Right lobe of liver (tissue), 4 donors: Measurements from ENCODE around the gene PPP6R3.

Source experiments
- POLR2A ChIP-seq: fragments of 450-650 bp; IDR thresholded peaks from one replicate; pipeline ENCODE4 v1.6.1; 2017; ENCODE audit warnings: antibody characterized with exemption, mild to moderate bottlenecking
- TF ChIP-seq, protein P1 (sequence below), 4 donors: fragments of 200-600 bp in 3 of 4; fragments of 450-650 bp in 1 of 4; IDR thresholded peaks; one replicate each; pipeline versions ENCODE4 v1.5.1 to v1.8.0; 2016 to 2022; ENCODE audit warnings: antibody characterized with exemption in 4 of 4, mild to moderate bottlenecking in 2 of 4
- donor health status: DM: no; HTN: no; CAD: no.
- donor health status: DM: no; HTN: no; CAD: no.
- donor health status: DM: no; HTN: yes; CAD: no.

DNA sequence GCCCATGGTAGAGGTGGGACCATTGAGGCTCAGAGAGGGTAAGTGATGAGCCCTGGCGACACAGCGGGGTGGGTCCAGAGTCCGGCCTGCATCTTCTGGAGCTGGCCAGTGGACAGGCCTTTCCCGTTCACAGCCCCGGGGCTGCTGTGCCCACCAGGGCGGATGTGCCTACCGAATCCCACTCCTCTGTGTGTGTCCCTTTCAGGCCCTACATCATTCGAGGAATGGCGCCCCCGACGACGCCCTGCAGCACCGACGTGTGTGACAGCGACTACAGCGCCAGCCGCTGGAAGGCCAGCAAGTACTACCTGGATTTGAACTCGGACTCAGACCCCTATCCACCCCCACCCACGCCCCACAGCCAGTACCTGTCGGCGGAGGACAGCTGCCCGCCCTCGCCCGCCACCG, 11.9 kb upstream of the PPP6R3 start:
- TF ChIP-seq, protein P1, sequence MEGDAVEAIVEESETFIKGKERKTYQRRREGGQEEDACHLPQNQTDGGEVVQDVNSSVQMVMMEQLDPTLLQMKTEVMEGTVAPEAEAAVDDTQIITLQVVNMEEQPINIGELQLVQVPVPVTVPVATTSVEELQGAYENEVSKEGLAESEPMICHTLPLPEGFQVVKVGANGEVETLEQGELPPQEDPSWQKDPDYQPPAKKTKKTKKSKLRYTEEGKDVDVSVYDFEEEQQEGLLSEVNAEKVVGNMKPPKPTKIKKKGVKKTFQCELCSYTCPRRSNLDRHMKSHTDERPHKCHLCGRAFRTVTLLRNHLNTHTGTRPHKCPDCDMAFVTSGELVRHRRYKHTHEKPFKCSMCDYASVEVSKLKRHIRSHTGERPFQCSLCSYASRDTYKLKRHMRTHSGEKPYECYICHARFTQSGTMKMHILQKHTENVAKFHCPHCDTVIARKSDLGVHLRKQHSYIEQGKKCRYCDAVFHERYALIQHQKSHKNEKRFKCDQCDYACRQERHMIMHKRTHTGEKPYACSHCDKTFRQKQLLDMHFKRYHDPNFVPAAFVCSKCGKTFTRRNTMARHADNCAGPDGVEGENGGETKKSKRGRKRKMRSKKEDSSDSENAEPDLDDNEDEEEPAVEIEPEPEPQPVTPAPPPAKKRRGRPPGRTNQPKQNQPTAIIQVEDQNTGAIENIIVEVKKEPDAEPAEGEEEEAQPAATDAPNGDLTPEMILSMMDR (IDR thresholded peaks at IDR 0.05) = no peak
- no peak for TF ChIP-seq POLR2A
